Lower leg skin (tissue), 3 donors: Measurements from ENCODE around the gene ZNF789.

Experiments used
- CTCF ChIP-seq, 3 donors: fragments of 450-650 bp; IDR thresholded peaks; one replicate each; pipeline ENCODE4 v1.5.1; 2016; ENCODE audit warnings: antibody characterized with exemption in 3 of 3, mild to moderate bottlenecking in 3 of 3, moderate library complexity in 2 of 3
- POLR2A ChIP-seq, 2 donors: fragments of 450-650 bp; IDR thresholded peaks; one replicate each; pipeline ENCODE4 v1.6.1; 2016 to 2017; ENCODE audit warnings: antibody characterized with exemption in 2 of 2, mild to moderate bottlenecking in 1 of 2, moderate library complexity in 1 of 2

GRCh38 chr7:99500637-99501009 lies 27.9 kb downstream of the ZNF789 start:
- TF ChIP-seq CTCF (IDR thresholded peaks at IDR 0.05) (no peak), POLR2A (IDR thresholded peaks at IDR 0.05) (no peak)
